AG09319 (cell line): ENCODE data around the gene TBPL2.

Experiments used
- DNase-seq: peaks from one replicate; pipeline ENCODE4 v3.0.0-alpha.2; 2010; ENCODE audit warnings: low read depth; ENCODE audit errors: extremely low read depth
- CTCF ChIP-seq: IDR thresholded peaks from 2 replicates; pipeline ENCODE4 v1.5.1; 2011; ENCODE audit warnings: low read depth, mild to moderate bottlenecking, inconsistent platforms, low read length, moderate library complexity

Gene TBPL2

GRCh38 chr14:55450539-55450938 is 10.1 kb upstream of the TBPL2 start:
- no peak for TF ChIP-seq CTCF
- DNase-seq: no peak

GRCh38 chr14:55450124-55450523 is 9.7 kb upstream of the TBPL2 start:
- TF ChIP-seq CTCF: no peak
- no peak for DNase-seq

GRCh38 chr14:55449116-55449515 is 8.7 kb upstream of the TBPL2 start:
- DNase-seq: no peak
- TF ChIP-seq CTCF: no peak

DNA sequence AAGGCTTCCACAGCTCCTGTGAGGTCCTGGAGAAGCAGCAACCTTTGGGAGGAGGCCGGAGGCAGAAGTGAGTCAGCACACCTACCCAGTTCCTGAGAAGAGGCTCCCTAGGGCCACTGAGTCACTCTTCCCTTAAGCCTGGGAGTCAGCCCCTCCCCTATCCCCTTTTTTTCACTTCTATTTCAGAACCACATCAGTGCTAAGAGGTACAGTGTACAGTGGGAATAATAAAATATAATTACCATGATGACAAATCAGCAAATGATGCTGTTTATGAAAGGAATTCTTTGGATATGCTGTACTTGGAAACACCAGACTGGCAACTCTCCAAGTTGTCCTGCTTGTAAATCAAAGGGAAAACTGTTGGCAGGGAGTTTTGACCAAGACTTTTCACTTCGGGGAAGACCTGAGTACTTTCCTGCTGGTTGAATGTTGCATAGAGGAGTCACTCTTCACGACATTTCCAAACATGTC is 7.8 kb upstream of the TBPL2 start:
- peak; percentile 73 for DNase-seq

DNA sequence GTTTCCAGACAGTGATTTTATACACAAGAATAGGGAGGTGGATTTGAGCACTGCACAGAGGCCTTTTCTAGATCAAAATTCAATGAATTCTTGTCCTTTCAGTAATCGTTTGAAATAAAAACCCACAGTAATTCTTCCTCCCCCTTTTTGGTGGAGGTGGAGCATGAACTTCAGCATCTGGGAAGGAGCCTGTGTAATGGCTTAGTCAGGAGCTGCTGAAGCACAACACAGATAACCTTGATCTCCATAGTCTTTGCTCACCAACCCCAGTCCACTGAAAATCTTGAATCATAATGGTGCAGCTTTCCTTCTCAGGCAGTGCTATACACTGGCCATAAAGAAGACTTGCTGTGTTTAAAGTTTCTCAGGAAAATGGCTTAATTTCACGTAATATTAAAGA is 6.4 kb upstream of the TBPL2 start:
- peak; percentile 39 for DNase-seq

More for the DNA sequence above, 7.8 kb upstream of the TBPL2 start:
- no peak for TF ChIP-seq CTCF

GRCh38 chr14:55446127-55446736 is 5.8 kb upstream of the TBPL2 start:
- peak; percentile 65 for TF ChIP-seq CTCF
- DNase-seq: peak; percentile 45

More for the DNA sequence above, 6.4 kb upstream of the TBPL2 start:
- no peak for TF ChIP-seq CTCF

GRCh38 chr14:55441286-55441685 is 870 bp upstream of the TBPL2 start:
- TF ChIP-seq CTCF: no peak

More at GRCh38 chr14:55441286-55441685, 870 bp upstream of the TBPL2 start:
- DNase-seq: no peak
